HCT116 (cell line): Measurements from ENCODE around the gene MYOM1. TPM values are rescaled to one million over a fixed set of nuclear protein-coding genes. Genes with fewer than 3 reads are reported as not detected.

Experiments
- ATAC-seq: fragments of 200-7000 bp; cut with Tn5 transposase; 2 replicates; pipeline ENCODE4 v1.9.1; 2020; ENCODE audit warnings: mild to moderate bottlenecking, moderate library complexity
- BruUV-seq: library from RNA; stranded (reverse); fragments of 400-500 nt; replicated peaks from 2 replicates; lab custom pipeline; 2021; lab: Mats Ljungman, UMichigan
- CTCF ChIA-PET: fragments of 300-600 bp; sonication (Branson Sonifier 250); formaldehyde crosslinking; loops from one replicate; lab custom pipeline; 2021; ENCODE audit warnings: antibody characterized with exemption; lab: Charles Lee
- POLR2A ChIA-PET: fragments of 300-600, 350-600 bp; sonication (Branson Sonifier 250); formaldehyde crosslinking; loops from one replicate; lab custom pipeline; 2021; ENCODE audit warnings: antibody characterized with exemption; lab: Charles Lee
- RAD21 ChIA-PET, 2 experiments: fragments of 300-600 bp; sonication (Branson Sonifier 250); formaldehyde crosslinking; loops; one replicate each; lab custom pipeline; 2023; ENCODE audit warnings: low total read pairs in 2 of 2; ENCODE audit not compliant: uncharacterized antibody in 2 of 2, unreplicated experiment in 2 of 2, low non-redundant PET in 1 of 2; lab: Charles Lee
- DNase-seq: peaks from one replicate; pipeline ENCODE4 v3.0.0-alpha.2; 2010; ENCODE audit warnings: low read depth, low spot score
- H2AFZ ChIP-seq: fragments of 200-600 bp; shearing (Covaris generic), sonication (generic); 2 replicates; pipeline ENCODE4 v1.6.1; 2017; ENCODE audit warnings: low read depth, mixed run types, mixed read lengths, antibody characterized with exemption, low read length; ENCODE audit not compliant: poor library complexity, severe bottlenecking
- H3K27ac ChIP-seq: 2 replicates; pipeline ENCODE4 v1.5.1; 2012; ENCODE audit warnings: low read depth, low read length
- H3K27me3 ChIP-seq: fragments of 200-600 bp; sonication (generic); 2 replicates; pipeline ENCODE4 v1.6.1; 2016; ENCODE audit warnings: mixed run types, low read length, mixed read lengths; ENCODE audit not compliant: insufficient read depth
- H3K36me3 ChIP-seq, 2 experiments: fragments of 200-500 bp in 1 of 2; fragments of 200-600 bp in 1 of 2; sonication (Bioruptor generic) in 1 of 2; sonication (generic) in 1 of 2; 2 replicates each; pipeline versions ENCODE4 v1.5.1 to v1.6.1; 2014 to 2016; ENCODE audit warnings: low read length in 2 of 2, inconsistent platforms in 1 of 2, mixed read lengths in 1 of 2, mixed run types in 1 of 2; ENCODE audit not compliant: insufficient read depth in 2 of 2, control insufficient read depth in 1 of 2
- H3K4me1 ChIP-seq, 2 experiments: fragments of 200-600 bp in 1 of 2; sonication (generic) in 1 of 2; 2 replicates each; pipeline versions ENCODE4 v1.5.1 to v1.6.1; 2012 to 2017; ENCODE audit warnings: low read length in 2 of 2, inconsistent platforms in 1 of 2, mild to moderate bottlenecking in 1 of 2, mixed read lengths in 1 of 2, mixed run types in 1 of 2, moderate library complexity in 1 of 2; ENCODE audit not compliant: insufficient read depth in 2 of 2, control insufficient read depth in 1 of 2
- H3K4me2 ChIP-seq: fragments of 200-600 bp; sonication (generic); 2 replicates; pipeline ENCODE4 v1.6.1; 2017; ENCODE audit warnings: mixed run types, low read length, mixed read lengths
- H3K4me3 ChIP-seq, 2 experiments: fragments of 200-600 bp in 1 of 2; sonication (generic) in 1 of 2; replicated peaks in 1 of 2; 2 replicates each; pipeline ENCODE4 v1.5.1; 2011 to 2016; ENCODE audit warnings: low read length in 2 of 2, control low read depth in 1 of 2, low read depth in 1 of 2, mild to moderate bottlenecking in 1 of 2, mixed read lengths in 1 of 2, mixed run types in 1 of 2
- H3K79me2 ChIP-seq: fragments of 200-600 bp; sonication (generic); 2 replicates; pipeline ENCODE4 v1.6.1; 2017; ENCODE audit warnings: mild to moderate bottlenecking, mixed run types, low read length, moderate library complexity, mixed read lengths; ENCODE audit not compliant: insufficient read depth
- H3K9ac ChIP-seq: fragments of 200-600 bp; sonication (generic); 2 replicates; pipeline ENCODE4 v1.6.1; 2016; ENCODE audit warnings: low read length, mixed read lengths
- H3K9me2 ChIP-seq: fragments of 200-600 bp; sonication (generic), shearing (Covaris generic); 2 replicates; pipeline ENCODE4 v1.6.1; 2017; ENCODE audit warnings: mixed run types, mild to moderate bottlenecking, moderate library complexity; ENCODE audit not compliant: insufficient read depth
- H3K9me3 ChIP-seq, 2 experiments: fragments of 200-500 bp in 1 of 2; fragments of 200-600 bp in 1 of 2; sonication (Bioruptor generic) in 1 of 2; sonication (generic) in 1 of 2; 2 replicates each; pipeline ENCODE4 v1.6.1; 2014 to 2017; ENCODE audit warnings: low read length in 2 of 2, mixed read lengths in 2 of 2, inconsistent platforms in 1 of 2, low read depth in 1 of 2, mild to moderate bottlenecking in 1 of 2, mixed run types in 1 of 2, moderate library complexity in 1 of 2; ENCODE audit not compliant: control insufficient read depth in 1 of 2, insufficient read depth in 1 of 2
- H4K20me1 ChIP-seq: fragments of 200-600 bp; sonication (generic), shearing (Covaris generic); 2 replicates; pipeline ENCODE4 v1.6.1; 2017; ENCODE audit warnings: mixed run types, mild to moderate bottlenecking, moderate library complexity; ENCODE audit not compliant: insufficient read depth
- ATF3 ChIP-seq: IDR thresholded peaks from 2 replicates; pipeline ENCODE4 v1.6.1; 2012
- CBX3 ChIP-seq: IDR thresholded peaks from 2 replicates; pipeline ENCODE4 v1.6.1; 2012; ENCODE audit warnings: low read depth
- EGR1 ChIP-seq: IDR thresholded peaks from 2 replicates; pipeline ENCODE4 v1.6.1; 2012; ENCODE audit warnings: low read depth
- EZH2phosphoT487 ChIP-seq: fragments of 200-600 bp; IDR thresholded peaks from 2 replicates; pipeline ENCODE4 v1.6.1; 2018; ENCODE audit warnings: antibody characterized with exemption, borderline replicate concordance
- FOSL1 ChIP-seq: IDR thresholded peaks from 2 replicates; pipeline ENCODE4 v1.6.1; 2012; ENCODE audit warnings: low read depth
- JUND ChIP-seq: IDR thresholded peaks from 2 replicates; pipeline ENCODE4 v1.6.1; 2012
- MAX ChIP-seq: IDR thresholded peaks from 2 replicates; pipeline ENCODE4 v1.6.1; 2012
- POLR2A ChIP-seq: IDR thresholded peaks from 2 replicates; pipeline ENCODE4 v1.7.0; 2011; ENCODE audit warnings: borderline replicate concordance; ENCODE audit not compliant: insufficient read depth, insufficient read length; ENCODE audit errors: extremely low read depth
- POLR2AphosphoS5 ChIP-seq: IDR thresholded peaks from 2 replicates; pipeline ENCODE4 v1.6.1; 2011; ENCODE audit warnings: mild to moderate bottlenecking, low read depth, low read length, moderate library complexity
- REST ChIP-seq: IDR thresholded peaks from 2 replicates; pipeline ENCODE4 v1.6.1; 2012; ENCODE audit warnings: low read depth
- TCF7L2 ChIP-seq: IDR thresholded peaks from 2 replicates; pipeline ENCODE4 v1.7.0; 2011; ENCODE audit warnings: borderline replicate concordance, inconsistent platforms; ENCODE audit not compliant: insufficient read depth, insufficient read length; ENCODE audit errors: extremely low read depth
- YY1 ChIP-seq: IDR thresholded peaks from 2 replicates; pipeline ENCODE4 v1.6.1; 2011; ENCODE audit warnings: low read length, low read depth, moderate library complexity, mild to moderate bottlenecking; ENCODE audit not compliant: insufficient replicate concordance; ENCODE audit errors: extremely low read depth
- ZBTB33 ChIP-seq: IDR thresholded peaks from 2 replicates; pipeline ENCODE4 v1.6.1; 2011; ENCODE audit warnings: mild to moderate bottlenecking, low read length, moderate library complexity; ENCODE audit not compliant: insufficient replicate concordance; ENCODE audit errors: extremely low read depth
- ZNF274 ChIP-seq: fragments of 200-500 bp; sonication (Bioruptor generic); IDR thresholded peaks from 2 replicates; pipeline ENCODE4 v1.6.1; 2014; ENCODE audit warnings: mild to moderate bottlenecking, low read depth, low read length, inconsistent platforms
- intact Hi-C: fragments of 100-400 bp; cut with micrococcal nuclease; formaldehyde crosslinking; loops from 2 replicates; pipeline ENCODE4 v1.10.0; 2022
- total RNA-seq: library from RNA; stranded (reverse); gene quantifications from one replicate; pipeline ENCODE4 v1.2.1, GENCODE V29; 2021; ENCODE audit not compliant: unreplicated experiment

MYOM1 gene
- total RNA-seq, 1 experiment from 2014 or later: 0.52 TPM

GRCh38 chr18:3027370-3027891 lies 192.3 kb downstream of the MYOM1 start:
- RAD21 ChIA-PET: no interaction called here
- intact Hi-C loops: no loop called here
- Histone ChIP-seq H3K27me3 (no peaks in the 10 kb centered on the region), H2AFZ (no peak overlapping the region), H3K9me2 (no peaks in the 10 kb centered on the region), H3K27ac (no peak overlapping the region), H4K20me1 (no peaks in the 10 kb centered on the region; the same call in 1 of the 2 replicates), H3K36me3 (no peaks in the 10 kb centered on the region), H3K4me2 (no peak overlapping the region), H3K4me1 (no peaks in the 10 kb centered on the region), H3K9me3 (no peaks in the 10 kb centered on the region), H3K9ac (no peak overlapping the region), H3K4me3 (no peak overlapping the region), H3K79me2 (no peaks in the 10 kb centered on the region)
- CTCF ChIA-PET: no interaction called here
- POLR2A ChIA-PET: no interaction called here
- no peak for DNase-seq
- TF ChIP-seq YY1: no peak
- no peak for TF ChIP-seq TCF7L2
- no peak for TF ChIP-seq POLR2A
- TF ChIP-seq POLR2AphosphoS5: no peak
- BruUV-seq: no TSS peak
- no peak for ATAC-seq

- Histone ChIP-seq H3K27ac (no peak overlapping the region), H3K36me3 (no peaks in the 10 kb centered on the region), H2AFZ (no peak overlapping the region), H3K27me3 (no peaks in the 10 kb centered on the region), H3K9ac (no peak overlapping the region), H3K4me3 (no peak overlapping the region), H3K4me1 (no peaks in the 10 kb centered on the region), H3K79me2 (no peaks in the 10 kb centered on the region), H3K9me2 (no peaks in the 10 kb centered on the region), H4K20me1 (no peaks in the 10 kb centered on the region; the same call in 1 of the 2 replicates), H3K9me3 (no peaks in the 10 kb centered on the region), H3K4me2 (no peak overlapping the region)
- DNase-seq (no peak), ATAC-seq (no peak)
- CTCF ChIA-PET: no interaction called here
- no TSS peak for BruUV-seq
- RAD21 ChIA-PET: no interaction called here
- intact Hi-C loops: no loop called here
- POLR2A ChIA-PET: no interaction called here
- TF ChIP-seq EGR1: no peak
- no peak for TF ChIP-seq REST
- TF ChIP-seq JUND: no peak
- TF ChIP-seq POLR2AphosphoS5: no peak
- no peak for TF ChIP-seq MAX
- TF ChIP-seq ZBTB33: no peak
- TF ChIP-seq YY1: no peak
- TF ChIP-seq EZH2phosphoT487: no peak
- no peak for TF ChIP-seq ATF3
- no peak for TF ChIP-seq FOSL1
- no peak for TF ChIP-seq POLR2A
- no peak for TF ChIP-seq CBX3
- TF ChIP-seq ZNF274: no peak
Measured at GRCh38 chr18:3025544-3025943, 194.2 kb downstream of the MYOM1 start.
